Measurements from ENCODE around the gene ZNF600. TPM values are rescaled to one million over a fixed set of nuclear protein-coding genes. Genes with fewer than 3 reads are reported as not detected.
"Not testable (repeated sequence)": the region's sequence is repeated elsewhere in the genome, so short reads cannot be mapped to it uniquely, and the experiment has no call there.

The ZNF600 gene
- total RNA-seq, 2 experiments from 2014 or later: 4.8 to 4.9 TPM

- H3K4me3 Mint-ChIP-seq: peak overlapping the region; percentile 83
- peaks cover 21% of the 10 kb centered on the region for H3K9me3 Mint-ChIP-seq
- CTCF ChIA-PET: no interaction called here
- peak overlapping the region; percentile 50 for H3K27ac Mint-ChIP-seq
- H3K36me3 Mint-ChIP-seq (ENCODE audit: low read depth): peaks cover 34% of the 10 kb centered on the region
- intact Hi-C loops (cut with micrococcal nuclease): loop anchor here (5.0 to 10.0 kb wide), 2 partner anchors 36 to 179 kb away; partner anchors contain the start of genes ZNF28 and ZNF816
- peaks cover 28% of the 10 kb centered on the region for H3K4me1 Mint-ChIP-seq (ENCODE audit: low read depth)
- peak; percentile 5 for DNase-seq
- H3K27me3 Mint-ChIP-seq (ENCODE audit: low read depth): no peaks in the 10 kb centered on the region
Observed at GRCh38 chr19:52786078-52786463, 520 bp downstream of the ZNF600 start.

- CTCF ChIA-PET: no interaction called here
- H3K27ac Mint-ChIP-seq: no peak overlapping the region
- DNase-seq: no peak
Observed at GRCh38 chr19:52785506-52785905, 1.1 kb downstream of the ZNF600 start.

GRCh38 chr19:52782864-52783263 is 3.7 kb downstream of the ZNF600 start:
- not testable (repeated sequence) for H3K4me3 Mint-ChIP-seq; H3K27ac Mint-ChIP-seq; DNase-seq; H3K27me3 Mint-ChIP-seq (ENCODE audit: low read depth)
- Mint-ChIP-seq H3K9me3 (peaks cover 37% of the 10 kb centered on the region), H3K4me1 (ENCODE audit: low read depth) (peaks cover 37% of the 10 kb centered on the region), H3K36me3 (ENCODE audit: low read depth) (peaks cover 61% of the 10 kb centered on the region)
- intact Hi-C loops (cut with micrococcal nuclease): loop anchor here (10.0 kb wide), 1 partner anchor 182 kb away; the partner anchor contains the start of gene ZNF816
- CTCF ChIA-PET: interaction anchor here (0.6 kb wide), 1 partner anchor 403 kb away, joined by 3 read pairs; no protein-coding TSS in a partner anchor

More at GRCh38 chr19:52785506-52785905, 1.1 kb downstream of the ZNF600 start:
- H3K4me3 Mint-ChIP-seq: peak overlapping the region; percentile 83
- H3K27me3 Mint-ChIP-seq (ENCODE audit: low read depth): no peaks in the 10 kb centered on the region
- peaks cover 28% of the 10 kb centered on the region for H3K4me1 Mint-ChIP-seq (ENCODE audit: low read depth)
- peaks cover 38% of the 10 kb centered on the region for H3K36me3 Mint-ChIP-seq (ENCODE audit: low read depth)
- intact Hi-C loops (cut with micrococcal nuclease): loop anchor here (5.0 to 10.0 kb wide), 2 partner anchors 37 to 179 kb away; partner anchors contain the start of genes ZNF28 and ZNF816
- H3K9me3 Mint-ChIP-seq: peaks cover 19% of the 10 kb centered on the region

GRCh38 chr19:52778811-52779210 is 7.8 kb downstream of the ZNF600 start:
- Mint-ChIP-seq H3K27ac (no peak overlapping the region), H3K4me3 (no peak overlapping the region), H3K4me1 (ENCODE audit: low read depth) (peaks cover 11% of the 10 kb centered on the region), H3K36me3 (ENCODE audit: low read depth) (peaks cover 77% of the 10 kb centered on the region), H3K9me3 (peaks cover 33% of the 10 kb centered on the region), H3K27me3 (ENCODE audit: low read depth) (no peaks in the 10 kb centered on the region)
- DNase-seq: peak; percentile 54
- intact Hi-C loops (cut with micrococcal nuclease): no loop called here
- CTCF ChIA-PET: interaction anchor here (0.8 kb wide), 1 partner anchor 10 kb away, joined by 3 read pairs; no protein-coding TSS in a partner anchor

- H3K4me1 Mint-ChIP-seq (ENCODE audit: low read depth); intact Hi-C loops (cut with micrococcal nuclease); DNase-seq; H3K27me3 Mint-ChIP-seq (ENCODE audit: low read depth); H3K27ac Mint-ChIP-seq; H3K4me3 Mint-ChIP-seq; CTCF ChIA-PET: not testable (repeated sequence)
- H3K9me3 Mint-ChIP-seq: peaks cover 15% of the 10 kb centered on the region
- H3K36me3 Mint-ChIP-seq (ENCODE audit: low read depth): peaks cover 15% of the 10 kb centered on the region
Observed at GRCh38 chr19:52756447-52756846, 30.1 kb downstream of the ZNF600 start.

GRCh38 chr19:52749780-52750179 is 36.8 kb downstream of the ZNF600 start:
- no peak overlapping the region for H3K4me3 Mint-ChIP-seq
- intact Hi-C loops (cut with micrococcal nuclease): no loop called here
- no peaks in the 10 kb centered on the region for H3K9me3 Mint-ChIP-seq
- H3K27ac Mint-ChIP-seq: no peak overlapping the region
- H3K27me3 Mint-ChIP-seq (ENCODE audit: low read depth): no peaks in the 10 kb centered on the region
- no peaks in the 10 kb centered on the region for H3K4me1 Mint-ChIP-seq (ENCODE audit: low read depth)
- CTCF ChIA-PET: no interaction called here
- DNase-seq: no peak
- no peaks in the 10 kb centered on the region for H3K36me3 Mint-ChIP-seq (ENCODE audit: low read depth)

- no peaks in the 10 kb centered on the region for H3K27me3 Mint-ChIP-seq (ENCODE audit: low read depth)
- H3K27ac Mint-ChIP-seq: no peak overlapping the region
- H3K4me3 Mint-ChIP-seq: no peak overlapping the region
- no peaks in the 10 kb centered on the region for H3K36me3 Mint-ChIP-seq (ENCODE audit: low read depth)
- no peak for DNase-seq
- CTCF ChIA-PET: interaction anchor here (0.6 kb wide), 1 partner anchor 450 kb away, joined by 6 read pairs; no protein-coding TSS in a partner anchor
- no peaks in the 10 kb centered on the region for H3K4me1 Mint-ChIP-seq (ENCODE audit: low read depth)
- no peaks in the 10 kb centered on the region for H3K9me3 Mint-ChIP-seq
- intact Hi-C loops (cut with micrococcal nuclease): loop anchor here (1.0 kb wide), 2 partner anchors 405 to 500 kb away; no protein-coding TSS in a partner anchor
Observed at GRCh38 chr19:52748336-52748950, 38.1 kb downstream of the ZNF600 start.

- CTCF ChIA-PET: interaction anchor here (0.6 kb wide), 1 partner anchor 136 kb away, joined by 6 read pairs; no protein-coding TSS in a partner anchor
- H3K27me3 Mint-ChIP-seq (ENCODE audit: low read depth); H3K27ac Mint-ChIP-seq; H3K4me3 Mint-ChIP-seq; intact Hi-C loops (cut with micrococcal nuclease); H3K9me3 Mint-ChIP-seq; H3K36me3 Mint-ChIP-seq (ENCODE audit: low read depth): not testable (repeated sequence)
- peak; percentile 10 for DNase-seq
- peaks cover 14% of the 10 kb centered on the region for H3K4me1 Mint-ChIP-seq (ENCODE audit: low read depth)
Observed at GRCh38 chr19:52745919-52746318, 40.7 kb downstream of the ZNF600 start.

- Mint-ChIP-seq H3K4me3 (no peak overlapping the region), H3K36me3 (ENCODE audit: low read depth) (no peaks in the 10 kb centered on the region), H3K27ac (no peak overlapping the region), H3K27me3 (ENCODE audit: low read depth) (no peaks in the 10 kb centered on the region), H3K9me3 (no peaks in the 10 kb centered on the region), H3K4me1 (ENCODE audit: low read depth) (peaks cover 14% of the 10 kb centered on the region)
- CTCF ChIA-PET: no interaction called here
- DNase-seq: no peak
- intact Hi-C loops (cut with micrococcal nuclease): loop anchor here (2.0 kb wide), 1 partner anchor 216 kb away; the partner anchor contains the start of gene ZNF808
Observed at GRCh38 chr19:52743091-52743490, 43.5 kb downstream of the ZNF600 start.

GRCh38 chr19:52742516-52742915 is 44.1 kb downstream of the ZNF600 start:
- H3K4me1 Mint-ChIP-seq (ENCODE audit: low read depth): peaks cover 14% of the 10 kb centered on the region
- no peaks in the 10 kb centered on the region for H3K27me3 Mint-ChIP-seq (ENCODE audit: low read depth)
- H3K9me3 Mint-ChIP-seq: peaks cover 3% of the 10 kb centered on the region
- DNase-seq: no peak
- H3K36me3 Mint-ChIP-seq (ENCODE audit: low read depth): no peaks in the 10 kb centered on the region
- no peak overlapping the region for H3K27ac Mint-ChIP-seq
- intact Hi-C loops (cut with micrococcal nuclease): loop anchor here (2.0 kb wide), 1 partner anchor 216 kb away; the partner anchor contains the start of gene ZNF808
- CTCF ChIA-PET: no interaction called here
- no peak overlapping the region for H3K4me3 Mint-ChIP-seq

GRCh38 chr19:52741951-52742485 is 44.6 kb downstream of the ZNF600 start:
- Mint-ChIP-seq H3K9me3 (peaks cover 3% of the 10 kb centered on the region), H3K4me1 (ENCODE audit: low read depth) (peaks cover 14% of the 10 kb centered on the region), H3K27ac (no peak overlapping the region), H3K4me3 (no peak overlapping the region), H3K27me3 (ENCODE audit: low read depth) (no peaks in the 10 kb centered on the region), H3K36me3 (ENCODE audit: low read depth) (no peaks in the 10 kb centered on the region)
- CTCF ChIA-PET: no interaction called here
- intact Hi-C loops (cut with micrococcal nuclease): loop anchor here (2.0 kb wide), 1 partner anchor 215 kb away; the partner anchor contains the start of gene ZNF808
- DNase-seq: no peak

GRCh38 chr19:52741371-52741770 is 45.2 kb downstream of the ZNF600 start:
- H3K36me3 Mint-ChIP-seq (ENCODE audit: low read depth); DNase-seq; intact Hi-C loops (cut with micrococcal nuclease); H3K27me3 Mint-ChIP-seq (ENCODE audit: low read depth); H3K9me3 Mint-ChIP-seq; H3K4me3 Mint-ChIP-seq; CTCF ChIA-PET; H3K27ac Mint-ChIP-seq: not testable (repeated sequence)
- peaks cover 14% of the 10 kb centered on the region for H3K4me1 Mint-ChIP-seq (ENCODE audit: low read depth)

All from activated naive CD4-positive, alpha-beta T cell treated with anti-CD3 and anti-CD28 coated beads for 36 hours (primary cell).